ENCODE measurements around the gene PROM2. TPM values are rescaled to one million over a fixed set of nuclear protein-coding genes. Genes with fewer than 3 reads are reported as not detected.
A peak's percentile ranks its signal among the peaks of the same experiment; 100 is the strongest.

Gene PROM2
- total and polyA plus RNA-seq, 11 donors: 0.35 to 1.9 (median 1.1) TPM

DNA sequence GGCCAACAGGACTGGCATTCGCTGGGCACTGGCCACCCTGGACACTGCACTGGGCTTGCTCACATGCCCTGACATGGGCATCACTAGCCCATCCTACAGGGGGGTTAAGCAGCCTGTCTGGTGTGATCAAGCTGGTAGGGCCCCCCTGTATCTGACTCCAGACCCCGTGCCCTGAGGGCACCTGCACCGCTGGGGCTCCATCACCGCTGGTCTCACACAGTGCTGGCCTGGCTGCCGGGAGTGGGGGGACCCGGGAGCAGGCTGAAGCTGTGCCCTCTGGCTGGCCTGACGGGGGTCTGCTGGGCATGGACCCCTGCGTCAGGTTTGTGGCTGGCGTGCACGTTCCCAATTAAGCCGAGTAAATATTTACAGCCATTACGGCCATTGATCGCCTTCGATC is 55.2 kb downstream of the PROM2 start:
- ATAC-seq: no peak
- WGBS, 4 donors: 87 to 97% (median 92%) methylated on average over 8 to 14 of the region's 14 CpGs
- no peak for TF ChIP-seq POLR2A (IDR thresholded peaks at IDR 0.05)
- TF ChIP-seq, protein P1, sequence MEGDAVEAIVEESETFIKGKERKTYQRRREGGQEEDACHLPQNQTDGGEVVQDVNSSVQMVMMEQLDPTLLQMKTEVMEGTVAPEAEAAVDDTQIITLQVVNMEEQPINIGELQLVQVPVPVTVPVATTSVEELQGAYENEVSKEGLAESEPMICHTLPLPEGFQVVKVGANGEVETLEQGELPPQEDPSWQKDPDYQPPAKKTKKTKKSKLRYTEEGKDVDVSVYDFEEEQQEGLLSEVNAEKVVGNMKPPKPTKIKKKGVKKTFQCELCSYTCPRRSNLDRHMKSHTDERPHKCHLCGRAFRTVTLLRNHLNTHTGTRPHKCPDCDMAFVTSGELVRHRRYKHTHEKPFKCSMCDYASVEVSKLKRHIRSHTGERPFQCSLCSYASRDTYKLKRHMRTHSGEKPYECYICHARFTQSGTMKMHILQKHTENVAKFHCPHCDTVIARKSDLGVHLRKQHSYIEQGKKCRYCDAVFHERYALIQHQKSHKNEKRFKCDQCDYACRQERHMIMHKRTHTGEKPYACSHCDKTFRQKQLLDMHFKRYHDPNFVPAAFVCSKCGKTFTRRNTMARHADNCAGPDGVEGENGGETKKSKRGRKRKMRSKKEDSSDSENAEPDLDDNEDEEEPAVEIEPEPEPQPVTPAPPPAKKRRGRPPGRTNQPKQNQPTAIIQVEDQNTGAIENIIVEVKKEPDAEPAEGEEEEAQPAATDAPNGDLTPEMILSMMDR (IDR thresholded peaks at IDR 0.05): no peak
- no peak overlapping the region for H3K4me3 ChIP-seq
- H3K4me1 ChIP-seq: no peaks in the 10 kb centered on the region
- H3K27me3 ChIP-seq: no peaks in the 10 kb centered on the region
- peak in 1 of 5 donors; percentile 58 for DNase-seq
- H3K9me3 ChIP-seq: no peaks in the 10 kb centered on the region
- no peak overlapping the region for H3K27ac ChIP-seq
- intact Hi-C loops (cut with DNase I): no loop called here
- no peaks in the 10 kb centered on the region for H3K36me3 ChIP-seq

DNA sequence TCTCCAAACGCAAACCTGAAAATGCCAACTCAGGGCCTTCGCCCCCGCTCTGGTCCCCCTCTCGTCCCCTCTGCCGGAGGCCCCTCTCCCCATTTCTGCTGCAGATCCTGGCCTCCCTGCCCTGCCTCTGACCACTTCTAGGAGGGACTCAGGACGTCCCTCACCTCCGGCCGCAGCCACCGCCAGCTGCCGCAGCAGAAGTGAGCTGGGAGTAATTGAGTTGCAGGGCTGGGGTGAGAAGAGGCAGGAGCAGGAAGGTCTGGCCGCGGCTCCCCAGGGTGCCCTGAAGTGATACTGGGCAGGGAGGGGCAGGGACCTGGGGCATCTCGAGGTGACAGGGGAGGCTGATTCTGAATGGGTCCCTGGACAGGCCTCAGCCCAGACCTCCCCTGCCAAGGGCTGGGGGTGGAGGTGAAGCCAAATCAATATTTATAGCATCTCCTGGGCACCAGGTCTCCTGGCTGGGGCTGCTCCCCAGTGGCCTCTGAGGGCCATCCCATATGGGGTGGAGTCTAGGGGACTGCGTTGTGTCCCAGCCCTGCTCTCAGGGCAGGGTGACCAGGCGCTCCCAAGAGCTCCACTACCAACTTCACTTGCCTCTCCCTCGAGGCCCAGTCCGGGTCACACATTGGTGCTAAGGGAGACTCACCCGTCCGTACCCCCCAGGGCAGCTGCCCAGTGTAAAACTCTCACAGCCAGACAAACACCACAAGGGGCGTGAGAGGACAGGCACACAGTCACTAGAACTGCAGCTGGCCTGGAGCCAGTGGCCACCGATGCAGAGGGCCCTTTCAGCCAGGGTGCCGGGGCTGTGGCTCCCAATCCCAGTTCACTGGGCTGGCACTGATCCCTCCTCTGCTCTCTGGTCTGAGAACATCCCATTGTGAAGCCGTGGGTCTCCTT is 55.9 kb downstream of the PROM2 start:
- TF ChIP-seq, protein P1 (IDR thresholded peaks at IDR 0.05): no peak
- no peak for TF ChIP-seq POLR2A (IDR thresholded peaks at IDR 0.05)
- ATAC-seq (peak; percentile 40 to 76 (median 68)), DNase-seq (peak in 2 of 5 donors; percentile 52 to 61)
- Histone ChIP-seq H3K4me3 (no peak overlapping the region), H3K9me3 (no peaks in the 10 kb centered on the region), H3K27ac (no peak overlapping the region), H3K27me3 (no peaks in the 10 kb centered on the region), H3K36me3 (no peaks in the 10 kb centered on the region), H3K4me1 (no peaks in the 10 kb centered on the region)
- 72 to 89% (median 73%) methylated on average over 11 to 23 of the region's 23 CpGs for WGBS, 4 donors
- intact Hi-C loops (cut with DNase I): no loop called here

DNA sequence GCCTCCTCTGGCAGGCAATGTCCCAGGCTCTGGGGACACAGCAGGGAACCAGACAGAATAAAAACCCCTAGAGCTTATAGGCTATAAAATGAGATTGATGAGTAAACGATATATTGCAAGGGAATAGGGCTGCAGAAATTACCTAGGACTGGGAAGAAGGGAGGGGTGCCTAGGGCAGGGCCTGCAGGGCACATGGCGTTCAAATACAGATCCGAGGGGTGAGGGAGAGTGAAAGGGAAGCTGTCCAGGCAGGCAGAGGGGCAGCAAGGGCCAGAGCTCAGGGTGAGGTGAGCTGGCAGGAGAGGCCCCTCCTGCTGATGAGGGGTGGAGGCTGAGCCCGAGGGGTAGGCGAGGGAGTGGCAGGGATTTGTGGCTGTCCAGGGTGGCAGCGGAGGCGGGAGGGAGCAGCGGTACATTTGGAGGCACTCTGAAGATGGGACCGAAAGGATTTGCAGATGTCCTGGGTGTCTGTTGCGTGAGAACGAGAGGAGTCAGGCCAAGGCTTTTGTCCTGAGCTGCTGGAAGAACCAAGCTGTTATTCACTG is 56.6 kb downstream of the PROM2 start:
- no peak overlapping the region for H3K4me3 ChIP-seq
- 84 to 89% (median 87%) methylated on average over 11 of the region's 11 CpGs for WGBS, 4 donors
- H3K27me3 ChIP-seq: no peaks in the 10 kb centered on the region
- DNase-seq (peak in 1 of 5 donors; percentile 33), ATAC-seq (no peak)
- no peaks in the 10 kb centered on the region for H3K36me3 ChIP-seq
- TF ChIP-seq, protein P1 (IDR thresholded peaks at IDR 0.05): no peak
- TF ChIP-seq POLR2A (IDR thresholded peaks at IDR 0.05): no peak
- H3K4me1 ChIP-seq: no peaks in the 10 kb centered on the region
- no peaks in the 10 kb centered on the region for H3K9me3 ChIP-seq
- H3K27ac ChIP-seq: no peak overlapping the region
- intact Hi-C loops (cut with DNase I): no loop called here

DNA sequence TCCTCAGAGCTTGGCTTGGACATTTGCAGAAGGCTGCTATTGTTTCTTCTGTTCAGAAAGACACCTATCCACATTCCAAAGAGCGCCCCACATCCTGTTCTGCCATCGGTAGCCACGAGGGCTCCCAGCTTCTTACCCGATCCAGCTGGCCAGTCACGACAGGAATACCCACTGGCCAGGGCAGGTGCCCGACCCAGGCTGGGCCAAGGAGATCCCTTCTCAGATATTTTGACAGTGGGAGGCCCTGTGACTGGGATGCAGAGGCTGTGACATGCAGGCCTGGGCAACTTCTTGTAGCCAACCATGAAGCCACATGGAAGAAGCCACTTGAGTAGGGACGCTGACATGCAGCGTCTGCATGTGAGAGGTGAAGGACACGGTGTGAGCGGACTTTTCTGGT is 57.4 kb downstream of the PROM2 start:
- 85 to 96% (median 88%) methylated on average over 9 to 10 of the region's 10 CpGs for WGBS, 4 donors

More for the DNA sequence above, 57.4 kb downstream of the PROM2 start:
- intact Hi-C loops (cut with DNase I): no loop called here
- Histone ChIP-seq H3K4me1 (no peaks in the 10 kb centered on the region), H3K9me3 (no peaks in the 10 kb centered on the region), H3K4me3 (no peak overlapping the region), H3K36me3 (no peaks in the 10 kb centered on the region), H3K27me3 (no peaks in the 10 kb centered on the region), H3K27ac (no peak overlapping the region)
- ATAC-seq (no peak), DNase-seq (peak in 2 of 5 donors; percentile 7 to 51)
- TF ChIP-seq POLR2A (IDR thresholded peaks at IDR 0.05): no peak
- TF ChIP-seq, protein P1 (IDR thresholded peaks at IDR 0.05): no peak
